B cell (primary cell): ENCODE measurements around the gene METAP1D.

Source experiments
- EZH2 ChIP-seq: IDR thresholded peaks from 2 replicates; pipeline ENCODE4 v1.6.1; 2012; ENCODE audit warnings: borderline replicate concordance, low read depth, mild to moderate bottlenecking, moderate library complexity, low read length; ENCODE audit not compliant: insufficient read depth, poor library complexity, severe bottlenecking
- TF ChIP-seq, protein P1 (sequence below): fragments of 200-600 bp; IDR thresholded peaks from one replicate; pipeline ENCODE4 v1.8.0; 2022; ENCODE audit warnings: antibody characterized with exemption, mild to moderate bottlenecking

DNA sequence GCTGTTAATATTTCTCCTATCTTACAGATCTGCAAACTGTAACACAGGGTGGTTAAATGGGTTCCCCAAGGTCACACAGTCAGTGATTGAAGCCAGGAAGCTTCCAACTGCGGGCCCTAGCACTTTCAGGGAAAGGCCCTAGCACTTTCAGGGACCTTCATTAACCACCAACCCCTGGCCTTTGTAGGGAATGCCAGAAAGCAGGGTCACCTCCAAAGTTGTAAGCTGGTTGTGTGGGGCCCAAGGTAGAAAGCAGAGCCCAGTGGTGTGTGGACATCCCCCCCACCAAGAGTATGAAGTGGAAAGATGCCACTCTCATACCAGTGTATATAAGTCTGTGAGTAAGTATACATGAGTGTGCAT is 98.5 kb downstream of the METAP1D start:
- TF ChIP-seq, protein P1, sequence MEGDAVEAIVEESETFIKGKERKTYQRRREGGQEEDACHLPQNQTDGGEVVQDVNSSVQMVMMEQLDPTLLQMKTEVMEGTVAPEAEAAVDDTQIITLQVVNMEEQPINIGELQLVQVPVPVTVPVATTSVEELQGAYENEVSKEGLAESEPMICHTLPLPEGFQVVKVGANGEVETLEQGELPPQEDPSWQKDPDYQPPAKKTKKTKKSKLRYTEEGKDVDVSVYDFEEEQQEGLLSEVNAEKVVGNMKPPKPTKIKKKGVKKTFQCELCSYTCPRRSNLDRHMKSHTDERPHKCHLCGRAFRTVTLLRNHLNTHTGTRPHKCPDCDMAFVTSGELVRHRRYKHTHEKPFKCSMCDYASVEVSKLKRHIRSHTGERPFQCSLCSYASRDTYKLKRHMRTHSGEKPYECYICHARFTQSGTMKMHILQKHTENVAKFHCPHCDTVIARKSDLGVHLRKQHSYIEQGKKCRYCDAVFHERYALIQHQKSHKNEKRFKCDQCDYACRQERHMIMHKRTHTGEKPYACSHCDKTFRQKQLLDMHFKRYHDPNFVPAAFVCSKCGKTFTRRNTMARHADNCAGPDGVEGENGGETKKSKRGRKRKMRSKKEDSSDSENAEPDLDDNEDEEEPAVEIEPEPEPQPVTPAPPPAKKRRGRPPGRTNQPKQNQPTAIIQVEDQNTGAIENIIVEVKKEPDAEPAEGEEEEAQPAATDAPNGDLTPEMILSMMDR: no peak
- no peak for TF ChIP-seq EZH2
